BLaER1 (cell line): ENCODE data around the gene TLN1.

Source experiments
- H3K27ac ChIP-seq: shearing (Covaris generic); formaldehyde crosslinking; 2 replicates; pipeline ENCODE4 v1.8.1; 2022
- H3K27me3 ChIP-seq: shearing (Covaris generic); formaldehyde crosslinking; 2 replicates; pipeline ENCODE4 v1.8.1; 2022
- H3K36me3 ChIP-seq: shearing (Covaris generic); formaldehyde crosslinking; 2 replicates; pipeline ENCODE4 v1.8.1; 2022
- H3K4me1 ChIP-seq: shearing (Covaris generic); formaldehyde crosslinking; 2 replicates; pipeline ENCODE4 v1.8.1; 2022
- H3K4me2 ChIP-seq: shearing (Covaris generic); formaldehyde crosslinking; 2 replicates; pipeline ENCODE4 v1.8.1; 2022
- H3K4me3 ChIP-seq: shearing (Covaris generic); formaldehyde crosslinking; 2 replicates; pipeline ENCODE4 v1.8.1; 2022
- H3K9ac ChIP-seq: shearing (Covaris generic); formaldehyde crosslinking; 2 replicates; pipeline ENCODE4 v1.8.1; 2022
- H3K9me3 ChIP-seq: shearing (Covaris generic); formaldehyde crosslinking; 2 replicates; pipeline ENCODE4 v1.8.1; 2022
- H4K20me1 ChIP-seq: shearing (Covaris generic); formaldehyde crosslinking; 2 replicates; pipeline ENCODE4 v1.8.1; 2022
- Cebpa-rat ChIP-seq: shearing (Covaris generic); IDR thresholded peaks from 2 replicates; pipeline ENCODE4 v1.8.1; 2022

Gene TLN1

GRCh38 chr9:35731415-35732184 lies 395 bp downstream of the TLN1 start:
- H3K9ac ChIP-seq, result peak overlapping the region; percentile 88
- no peak for TF ChIP-seq Cebpa-rat
- no peaks in the 10 kb centered on the region for H3K27me3 ChIP-seq
- peak overlapping the region; percentile 91 for H3K4me2 ChIP-seq
- H3K36me3 ChIP-seq, result peaks cover 21% of the 10 kb centered on the region
- H3K9me3 ChIP-seq, result no peaks in the 10 kb centered on the region
- H3K4me1 ChIP-seq, result peaks cover 65% of the 10 kb centered on the region
- H3K4me3 ChIP-seq, result peak overlapping the region; percentile 89
- peaks cover 49% of the 10 kb centered on the region for H4K20me1 ChIP-seq
- H3K27ac ChIP-seq, result peak overlapping the region; percentile 83

GRCh38 chr9:35730486-35730854 lies 1.5 kb downstream of the TLN1 start:
- Histone ChIP-seq H3K27ac (0 out of 2 replicates have a peak overlapping the region, but pooled peaks have one; percentile 83), H3K4me2 (peak overlapping the region; percentile 91), H3K4me1 (peaks cover 71% of the 10 kb centered on the region), H3K4me3 (peak overlapping the region; percentile 89), H3K9me3 (no peaks in the 10 kb centered on the region), H3K36me3 (peaks cover 23% of the 10 kb centered on the region), H3K9ac (peak overlapping the region; percentile 88), H3K27me3 (no peaks in the 10 kb centered on the region), H4K20me1 (peaks cover 61% of the 10 kb centered on the region)
- TF ChIP-seq Cebpa-rat, result no peak

- peaks cover 71% of the 10 kb centered on the region for H3K4me1 ChIP-seq
- H3K36me3 ChIP-seq, result peaks cover 23% of the 10 kb centered on the region
- H4K20me1 ChIP-seq, result peaks cover 66% of the 10 kb centered on the region
- H3K9ac ChIP-seq, result no peak overlapping the region
- no peaks in the 10 kb centered on the region for H3K27me3 ChIP-seq
- no peak for TF ChIP-seq Cebpa-rat
- H3K27ac ChIP-seq, result 0 out of 2 replicates have a peak overlapping the region, but pooled peaks have one; percentile 83
- peak overlapping the region; percentile 89 for H3K4me3 ChIP-seq
- H3K4me2 ChIP-seq, result peak overlapping the region; percentile 91
- H3K9me3 ChIP-seq, result no peaks in the 10 kb centered on the region
Observed at GRCh38 chr9:35729700-35730485, 2.1 kb downstream of the TLN1 start.

- Histone ChIP-seq H3K9me3 (no peaks in the 10 kb centered on the region), H3K9ac (no peak overlapping the region; the same call in 1 of the 2 replicates), H3K4me1 (peaks cover 69% of the 10 kb centered on the region), H3K4me3 (peak overlapping the region; percentile 89), H3K36me3 (peaks cover 25% of the 10 kb centered on the region), H3K4me2 (peak overlapping the region; percentile 91), H3K27ac (peak overlapping the region; percentile 82; the same call in 1 of the 2 replicates), H3K27me3 (no peaks in the 10 kb centered on the region), H4K20me1 (peaks cover 71% of the 10 kb centered on the region)
- no peak for TF ChIP-seq Cebpa-rat
Observed at GRCh38 chr9:35729101-35729500, 2.9 kb downstream of the TLN1 start.

GRCh38 chr9:35728041-35728971 lies 3.7 kb downstream of the TLN1 start:
- peak overlapping the region; percentile 82 for H3K27ac ChIP-seq
- TF ChIP-seq Cebpa-rat, result no peak
- peaks cover 78% of the 10 kb centered on the region for H4K20me1 ChIP-seq
- H3K9me3 ChIP-seq, result no peaks in the 10 kb centered on the region
- peaks cover 61% of the 10 kb centered on the region for H3K4me1 ChIP-seq
- H3K9ac ChIP-seq, result peak overlapping the region; percentile 71
- no peaks in the 10 kb centered on the region for H3K27me3 ChIP-seq
- H3K4me2 ChIP-seq, result peak overlapping the region; percentile 91
- peak overlapping the region; percentile 89 for H3K4me3 ChIP-seq
- peaks cover 33% of the 10 kb centered on the region for H3K36me3 ChIP-seq

- Histone ChIP-seq H3K9ac (peak overlapping the region; percentile 71), H3K9me3 (no peaks in the 10 kb centered on the region), H3K36me3 (peaks cover 40% of the 10 kb centered on the region), H3K27ac (peak overlapping the region; percentile 82), H3K27me3 (no peaks in the 10 kb centered on the region), H3K4me3 (peak overlapping the region; percentile 89), H4K20me1 (peaks cover 78% of the 10 kb centered on the region), H3K4me2 (peak overlapping the region; percentile 91), H3K4me1 (peaks cover 55% of the 10 kb centered on the region)
- no peak for TF ChIP-seq Cebpa-rat
Observed at GRCh38 chr9:35727676-35728040, 4.3 kb downstream of the TLN1 start.

GRCh38 chr9:35726931-35727330 lies 5.1 kb downstream of the TLN1 start:
- no peaks in the 10 kb centered on the region for H3K27me3 ChIP-seq
- TF ChIP-seq Cebpa-rat, result no peak
- peaks cover 47% of the 10 kb centered on the region for H3K36me3 ChIP-seq
- peak overlapping the region; percentile 82 for H3K27ac ChIP-seq
- peaks cover 54% of the 10 kb centered on the region for H3K4me1 ChIP-seq
- peak overlapping the region; percentile 71 for H3K9ac ChIP-seq
- H3K9me3 ChIP-seq, result no peaks in the 10 kb centered on the region
- peak overlapping the region; percentile 89 for H3K4me3 ChIP-seq
- peaks cover 78% of the 10 kb centered on the region for H4K20me1 ChIP-seq
- H3K4me2 ChIP-seq, result peak overlapping the region; percentile 91

GRCh38 chr9:35725362-35725761 lies 6.6 kb downstream of the TLN1 start:
- Histone ChIP-seq H3K27me3 (no peaks in the 10 kb centered on the region), H3K9ac (no peak overlapping the region), H3K4me3 (no peak overlapping the region), H3K27ac (no peak overlapping the region), H4K20me1 (peaks cover 72% of the 10 kb centered on the region), H3K4me1 (peaks cover 46% of the 10 kb centered on the region), H3K36me3 (peaks cover 63% of the 10 kb centered on the region), H3K9me3 (no peaks in the 10 kb centered on the region), H3K4me2 (no peak overlapping the region)
- no peak for TF ChIP-seq Cebpa-rat

GRCh38 chr9:35723908-35724307 lies 8.1 kb downstream of the TLN1 start:
- no peak overlapping the region for H3K4me2 ChIP-seq
- H3K27me3 ChIP-seq, result no peaks in the 10 kb centered on the region
- H3K36me3 ChIP-seq, result peaks cover 75% of the 10 kb centered on the region
- H3K9ac ChIP-seq, result no peak overlapping the region
- no peaks in the 10 kb centered on the region for H3K9me3 ChIP-seq
- H4K20me1 ChIP-seq, result peaks cover 71% of the 10 kb centered on the region
- H3K4me3 ChIP-seq, result no peak overlapping the region
- H3K4me1 ChIP-seq, result peaks cover 46% of the 10 kb centered on the region
- no peak for TF ChIP-seq Cebpa-rat
- H3K27ac ChIP-seq, result no peak overlapping the region
